ENCODE results near the gene SLIT3.

DNA sequence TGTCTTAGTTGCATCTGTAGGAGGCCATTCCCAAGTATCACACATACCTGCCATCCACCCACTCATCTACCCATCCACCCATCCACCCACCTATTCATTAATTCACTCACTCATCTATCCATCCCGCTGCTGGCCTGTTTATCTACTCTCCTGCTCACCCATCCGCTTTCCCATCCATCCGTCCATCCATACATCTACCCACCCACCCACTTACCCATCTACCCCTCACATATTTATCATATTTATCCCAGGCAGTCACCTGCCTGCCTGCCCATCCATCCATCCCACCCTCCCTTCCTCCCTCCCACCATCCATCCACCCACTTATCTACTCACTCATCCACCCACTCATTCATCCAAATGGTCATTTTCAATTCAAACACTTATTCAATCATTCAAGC, 577.9 kb downstream of the SLIT3 start:
- TF ChIP-seq CTCF (IDR thresholded peaks at IDR 0.05) (no peak), POLR2A (IDR thresholded peaks at IDR 0.05) (no peak)
